Measurements from ENCODE around the gene TRDMT1.

DNA sequence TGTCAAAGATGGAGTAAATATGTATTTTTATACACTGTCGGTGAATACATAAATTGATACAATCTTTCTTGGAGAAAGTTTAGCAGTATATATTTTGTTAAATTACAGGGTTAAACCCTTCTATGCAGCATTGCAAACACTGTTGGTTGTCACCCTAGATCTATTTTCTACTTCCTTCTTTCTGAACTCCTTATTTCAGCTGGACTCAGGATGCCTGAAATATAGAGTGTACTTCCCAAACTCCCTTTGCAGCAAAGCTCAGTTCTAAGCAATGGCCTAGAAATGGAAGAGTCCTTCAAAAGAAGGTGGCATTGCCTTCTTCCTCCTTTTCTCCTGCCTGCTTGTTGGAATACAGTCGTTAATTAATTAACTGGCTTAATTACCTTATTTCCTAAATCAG is 92.4 kb downstream of the TRDMT1 start:
- no peak for TF ChIP-seq GATA2 (IDR thresholded peaks at IDR 0.05; ENCODE audit: low read depth, low read length)
- no peak for TF ChIP-seq GATA3 (IDR thresholded peaks at IDR 0.05; ENCODE audit: low read depth, low read length)

All from SH-SY5Y (cell line).